Neural cell (in vitro differentiated cells): ENCODE results near the gene UBXN1. TPM values are rescaled to one million over a fixed set of nuclear protein-coding genes. Genes with fewer than 3 reads are reported as not detected.

Experiments
- H2AFZ ChIP-seq: fragments of 200-600, 300-800 bp; sonication (generic), shearing (Covaris generic); 2 replicates; pipeline ENCODE4 v1.6.0; 2014; ENCODE audit warnings: low read depth, mild to moderate bottlenecking, antibody characterized with exemption, low read length, moderate library complexity
- H3F3A ChIP-seq: fragments of 200-600 bp; shearing (Covaris generic); 2 replicates; pipeline ENCODE4 v1.6.1; 2016; ENCODE audit warnings: mild to moderate bottlenecking, moderate library complexity, mixed read lengths, antibody characterized with exemption, low read length; ENCODE audit not compliant: insufficient read depth, poor library complexity, severe bottlenecking
- H3K27ac ChIP-seq: fragments of 200-600, 300-800 bp; sonication (generic), shearing (Covaris generic); 2 replicates; pipeline ENCODE4 v1.5.1; 2014; ENCODE audit warnings: mild to moderate bottlenecking, low read length, moderate library complexity
- H3K27me3 ChIP-seq: fragments of 300-800, 200-600 bp; sonication (generic), shearing (Covaris generic); 2 replicates; pipeline ENCODE4 v1.6.0; 2014; ENCODE audit warnings: mild to moderate bottlenecking, low read depth, low read length, moderate library complexity; ENCODE audit not compliant: insufficient read depth
- H3K36me3 ChIP-seq: fragments of 300-800, 200-600 bp; sonication (generic), shearing (Covaris generic); 2 replicates; pipeline ENCODE4 v1.5.1; 2014; ENCODE audit warnings: mild to moderate bottlenecking, antibody characterized with exemption, low read length, moderate library complexity; ENCODE audit not compliant: insufficient read depth
- H3K4me2 ChIP-seq: fragments of 300-800, 200-600 bp; sonication (generic), shearing (Covaris generic); 2 replicates; pipeline ENCODE4 v1.6.0; 2014; ENCODE audit warnings: mild to moderate bottlenecking, low read length
- H3K4me3 ChIP-seq: fragments of 300-800, 200-600 bp; sonication (generic), shearing (Covaris generic); 2 replicates; pipeline ENCODE4 v1.5.1; 2014; ENCODE audit warnings: mild to moderate bottlenecking, low read length, moderate library complexity
- H3K79me2 ChIP-seq: fragments of 200-600 bp; shearing (Covaris generic); replicated peaks from 2 replicates; pipeline ENCODE4 v1.6.0; 2014; ENCODE audit warnings: mild to moderate bottlenecking, low read length, moderate library complexity; ENCODE audit not compliant: insufficient read depth
- H3K9ac ChIP-seq: fragments of 300-800, 200-600 bp; sonication (generic), shearing (Covaris generic); 2 replicates; pipeline ENCODE4 v1.6.1; 2016; ENCODE audit warnings: mild to moderate bottlenecking, low read length, mixed read lengths
- H3K9me2 ChIP-seq: fragments of 200-600 bp; shearing (Covaris generic); 2 replicates; pipeline ENCODE4 v1.6.1; 2016; ENCODE audit warnings: mild to moderate bottlenecking, low read length, mixed read lengths; ENCODE audit not compliant: insufficient read depth
- H3K9me3 ChIP-seq: fragments of 200-600, 300-800 bp; sonication (generic), shearing (Covaris generic); 2 replicates; pipeline ENCODE4 v1.6.1; 2016; ENCODE audit warnings: mild to moderate bottlenecking, mixed run types, low read length, moderate library complexity, mixed read lengths
- H4K20me1 ChIP-seq: fragments of 200-600 bp; shearing (Covaris generic); 2 replicates; pipeline ENCODE4 v1.6.1; 2016; ENCODE audit warnings: mild to moderate bottlenecking, mixed run types; ENCODE audit not compliant: insufficient read depth
- EP300 ChIP-seq: fragments of 450-650 bp; conservative IDR thresholded peaks from 2 replicates; pipeline ENCODE4 v1.6.1; 2014; ENCODE audit warnings: antibody characterized with exemption, mild to moderate bottlenecking, moderate library complexity; ENCODE audit not compliant: poor library complexity, severe bottlenecking
- EZH2 ChIP-seq: fragments of 200-600, 300-800 bp; shearing (Covaris generic), sonication (generic); IDR thresholded peaks from 2 replicates; pipeline ENCODE4 v1.6.1; 2014; ENCODE audit warnings: antibody characterized with exemption, low read length, borderline replicate concordance, mild to moderate bottlenecking; ENCODE audit not compliant: insufficient read depth, poor library complexity, severe bottlenecking
- MXI1 ChIP-seq: fragments of 450-650 bp; conservative IDR thresholded peaks from 2 replicates; pipeline ENCODE4 v1.6.1; 2014; ENCODE audit warnings: antibody characterized with exemption, mild to moderate bottlenecking; ENCODE audit not compliant: poor library complexity, severe bottlenecking
- POLR2AphosphoS5 ChIP-seq: IDR thresholded peaks from 2 replicates; pipeline ENCODE4 v1.6.1; 2012
- RAD21 ChIP-seq: fragments of 450-650 bp; conservative IDR thresholded peaks from 2 replicates; pipeline ENCODE4 v1.6.1; 2014; ENCODE audit warnings: antibody characterized with exemption, mild to moderate bottlenecking, moderate library complexity
- SMC3 ChIP-seq: fragments of 450-650 bp; conservative IDR thresholded peaks from 2 replicates; pipeline ENCODE4 v1.6.1; 2014; ENCODE audit warnings: antibody characterized with exemption, mild to moderate bottlenecking, moderate library complexity; ENCODE audit not compliant: poor library complexity
- TAF1 ChIP-seq: IDR thresholded peaks from 2 replicates; pipeline ENCODE4 v1.6.1; 2012; ENCODE audit warnings: low read depth
- polyA plus RNA-seq: library from polyadenylated mRNA; depleted of rRNA; stranded (reverse); fragments of >200 nt; gene quantifications from 2 replicates; pipeline ENCODE4 v1.2.3, GENCODE V29; 2014
- TF ChIP-seq, protein P1 (sequence below): fragments of 450-650 bp; IDR thresholded peaks from 2 replicates; pipeline ENCODE4 v1.5.1; 2014; ENCODE audit warnings: antibody characterized with exemption, mild to moderate bottlenecking, moderate library complexity; ENCODE audit not compliant: poor library complexity, severe bottlenecking
- TF ChIP-seq, protein P2 (sequence below): IDR thresholded peaks from 2 replicates; pipeline ENCODE4 v1.6.1; 2012; ENCODE audit warnings: borderline replicate concordance

Gene UBXN1
- polyA plus RNA-seq, 1 donor from 2014 or later, result 209 TPM

DNA sequence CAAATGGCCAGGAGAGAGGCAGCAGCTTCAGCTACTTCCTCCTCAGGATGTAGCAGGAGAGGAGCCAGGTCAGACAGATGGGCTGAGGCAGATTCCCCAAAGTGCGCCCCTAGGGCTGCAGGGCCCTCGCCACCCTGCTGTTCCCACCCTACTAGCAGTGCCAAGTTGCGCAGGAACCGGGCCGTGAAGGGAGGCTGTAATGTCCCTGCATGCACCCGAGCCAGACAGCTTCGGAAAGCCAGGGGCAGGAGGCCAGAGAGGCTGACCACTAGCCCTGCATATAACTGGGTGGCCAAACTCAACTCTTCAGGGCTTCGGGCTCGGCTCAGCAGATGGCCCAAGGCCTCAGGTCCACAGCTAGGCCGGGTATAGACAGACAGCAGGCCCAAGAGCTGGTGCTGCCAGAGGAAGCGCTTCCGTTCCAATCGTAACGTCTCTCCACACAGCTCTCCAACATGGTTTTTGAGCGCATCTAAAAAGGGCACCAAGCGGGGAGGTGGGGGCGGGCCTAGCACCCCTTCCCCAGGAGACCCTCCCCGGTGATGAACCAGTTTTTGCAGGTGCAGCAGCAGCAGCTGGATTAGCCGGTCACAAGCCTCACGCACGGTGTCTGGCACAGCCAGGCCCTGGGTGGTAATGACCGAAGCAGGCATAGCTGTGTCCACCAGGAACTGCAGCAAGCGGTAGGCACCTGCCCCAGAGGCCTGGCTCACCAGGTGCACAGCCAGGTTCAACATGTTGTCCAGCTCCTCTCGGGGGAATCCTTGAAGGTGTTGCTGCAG lies 30.5 kb downstream of the UBXN1 start:
- Histone ChIP-seq H3K9me3 (no peaks in the 10 kb centered on the region), H3K9ac (no peak overlapping the region), H3F3A (no peaks in the 10 kb centered on the region), H3K4me3 (no peak overlapping the region), H3K27ac (no peak overlapping the region), H3K4me2 (no peak overlapping the region), H3K27me3 (no peaks in the 10 kb centered on the region), H4K20me1 (no peaks in the 10 kb centered on the region), H3K79me2 (peaks cover 38% of the 10 kb centered on the region), H3K9me2 (no peaks in the 10 kb centered on the region), H3K36me3 (no peaks in the 10 kb centered on the region), H2AFZ (no peak overlapping the region)
- TF ChIP-seq, protein P1, sequence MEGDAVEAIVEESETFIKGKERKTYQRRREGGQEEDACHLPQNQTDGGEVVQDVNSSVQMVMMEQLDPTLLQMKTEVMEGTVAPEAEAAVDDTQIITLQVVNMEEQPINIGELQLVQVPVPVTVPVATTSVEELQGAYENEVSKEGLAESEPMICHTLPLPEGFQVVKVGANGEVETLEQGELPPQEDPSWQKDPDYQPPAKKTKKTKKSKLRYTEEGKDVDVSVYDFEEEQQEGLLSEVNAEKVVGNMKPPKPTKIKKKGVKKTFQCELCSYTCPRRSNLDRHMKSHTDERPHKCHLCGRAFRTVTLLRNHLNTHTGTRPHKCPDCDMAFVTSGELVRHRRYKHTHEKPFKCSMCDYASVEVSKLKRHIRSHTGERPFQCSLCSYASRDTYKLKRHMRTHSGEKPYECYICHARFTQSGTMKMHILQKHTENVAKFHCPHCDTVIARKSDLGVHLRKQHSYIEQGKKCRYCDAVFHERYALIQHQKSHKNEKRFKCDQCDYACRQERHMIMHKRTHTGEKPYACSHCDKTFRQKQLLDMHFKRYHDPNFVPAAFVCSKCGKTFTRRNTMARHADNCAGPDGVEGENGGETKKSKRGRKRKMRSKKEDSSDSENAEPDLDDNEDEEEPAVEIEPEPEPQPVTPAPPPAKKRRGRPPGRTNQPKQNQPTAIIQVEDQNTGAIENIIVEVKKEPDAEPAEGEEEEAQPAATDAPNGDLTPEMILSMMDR, result no peak
- no peak for TF ChIP-seq EP300
- no peak for TF ChIP-seq RAD21
- TF ChIP-seq TAF1, result no peak
- no peak for TF ChIP-seq MXI1
- TF ChIP-seq, protein P2, sequence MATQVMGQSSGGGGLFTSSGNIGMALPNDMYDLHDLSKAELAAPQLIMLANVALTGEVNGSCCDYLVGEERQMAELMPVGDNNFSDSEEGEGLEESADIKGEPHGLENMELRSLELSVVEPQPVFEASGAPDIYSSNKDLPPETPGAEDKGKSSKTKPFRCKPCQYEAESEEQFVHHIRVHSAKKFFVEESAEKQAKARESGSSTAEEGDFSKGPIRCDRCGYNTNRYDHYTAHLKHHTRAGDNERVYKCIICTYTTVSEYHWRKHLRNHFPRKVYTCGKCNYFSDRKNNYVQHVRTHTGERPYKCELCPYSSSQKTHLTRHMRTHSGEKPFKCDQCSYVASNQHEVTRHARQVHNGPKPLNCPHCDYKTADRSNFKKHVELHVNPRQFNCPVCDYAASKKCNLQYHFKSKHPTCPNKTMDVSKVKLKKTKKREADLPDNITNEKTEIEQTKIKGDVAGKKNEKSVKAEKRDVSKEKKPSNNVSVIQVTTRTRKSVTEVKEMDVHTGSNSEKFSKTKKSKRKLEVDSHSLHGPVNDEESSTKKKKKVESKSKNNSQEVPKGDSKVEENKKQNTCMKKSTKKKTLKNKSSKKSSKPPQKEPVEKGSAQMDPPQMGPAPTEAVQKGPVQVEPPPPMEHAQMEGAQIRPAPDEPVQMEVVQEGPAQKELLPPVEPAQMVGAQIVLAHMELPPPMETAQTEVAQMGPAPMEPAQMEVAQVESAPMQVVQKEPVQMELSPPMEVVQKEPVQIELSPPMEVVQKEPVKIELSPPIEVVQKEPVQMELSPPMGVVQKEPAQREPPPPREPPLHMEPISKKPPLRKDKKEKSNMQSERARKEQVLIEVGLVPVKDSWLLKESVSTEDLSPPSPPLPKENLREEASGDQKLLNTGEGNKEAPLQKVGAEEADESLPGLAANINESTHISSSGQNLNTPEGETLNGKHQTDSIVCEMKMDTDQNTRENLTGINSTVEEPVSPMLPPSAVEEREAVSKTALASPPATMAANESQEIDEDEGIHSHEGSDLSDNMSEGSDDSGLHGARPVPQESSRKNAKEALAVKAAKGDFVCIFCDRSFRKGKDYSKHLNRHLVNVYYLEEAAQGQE, result no peak
- no peak for TF ChIP-seq SMC3
- no peak for TF ChIP-seq EZH2
- TF ChIP-seq POLR2AphosphoS5, result no peak

DNA sequence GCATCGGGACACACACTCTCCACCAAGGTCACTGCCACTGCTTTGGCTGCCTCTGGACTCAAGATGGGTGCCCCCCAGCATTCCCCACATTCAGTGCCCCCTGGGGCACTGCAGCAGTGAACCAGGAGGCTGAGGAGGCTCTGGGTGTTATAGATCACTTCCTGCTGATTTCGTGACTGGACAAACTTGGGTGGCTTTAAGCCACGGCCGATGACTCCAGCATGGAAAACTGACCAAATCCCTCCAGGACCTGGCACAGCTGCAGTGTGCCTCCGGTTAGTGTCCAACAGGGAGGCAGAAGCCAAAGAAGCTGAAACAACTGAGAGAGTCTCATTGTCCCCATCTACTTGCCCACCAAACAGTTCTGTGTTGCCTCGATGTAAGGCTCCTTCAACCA lies 31.3 kb downstream of the UBXN1 start:
- H3K9ac ChIP-seq, result no peak overlapping the region
- H3K4me3 ChIP-seq, result no peak overlapping the region

More for the DNA sequence above, 31.3 kb downstream of the UBXN1 start:
- no peaks in the 10 kb centered on the region for H4K20me1 ChIP-seq
- H3K27me3 ChIP-seq, result no peaks in the 10 kb centered on the region
- H3K9me3 ChIP-seq, result no peaks in the 10 kb centered on the region
- TF ChIP-seq SMC3, result no peak
- TF ChIP-seq EZH2, result no peak
- TF ChIP-seq, protein P1, result no peak
- TF ChIP-seq POLR2AphosphoS5, result no peak
- TF ChIP-seq, protein P2, result no peak
- no peak for TF ChIP-seq TAF1
- TF ChIP-seq EP300, result no peak
- no peak for TF ChIP-seq MXI1
- no peak for TF ChIP-seq RAD21
- H3K27ac ChIP-seq, result no peak overlapping the region
- no peak overlapping the region for H3K4me2 ChIP-seq
- no peaks in the 10 kb centered on the region for H3K36me3 ChIP-seq
- no peaks in the 10 kb centered on the region for H3K9me2 ChIP-seq
- no peak overlapping the region for H2AFZ ChIP-seq
- H3K79me2 ChIP-seq, result peaks cover 33% of the 10 kb centered on the region
- H3F3A ChIP-seq, result no peaks in the 10 kb centered on the region
